Adrenal gland (tissue), 5 donors: ENCODE results near the gene SGTB.

Source experiments
- CTCF ChIP-seq, 6 experiments: fragments of 450-650 bp in 4 of 6; fragments of 200-600 bp in 2 of 6; sonication (generic) in 1 of 6; IDR thresholded peaks; 1 replicate in 5 of 6; 2 replicates in 1 of 6; pipeline versions ENCODE4 v1.5.1 to v1.8.0; 2016 to 2021; ENCODE audit warnings: antibody characterized with exemption in 6 of 6, mild to moderate bottlenecking in 2 of 6, moderate library complexity in 1 of 6
- POLR2A ChIP-seq, 2 donors: fragments of 450-650 bp; IDR thresholded peaks; one replicate each; pipeline ENCODE4 v1.6.1; 2017; ENCODE audit warnings: antibody characterized with exemption in 2 of 2, mild to moderate bottlenecking in 2 of 2, moderate library complexity in 1 of 2
- donor health status: DM: no; HTN: no; CAD: no.

DNA sequence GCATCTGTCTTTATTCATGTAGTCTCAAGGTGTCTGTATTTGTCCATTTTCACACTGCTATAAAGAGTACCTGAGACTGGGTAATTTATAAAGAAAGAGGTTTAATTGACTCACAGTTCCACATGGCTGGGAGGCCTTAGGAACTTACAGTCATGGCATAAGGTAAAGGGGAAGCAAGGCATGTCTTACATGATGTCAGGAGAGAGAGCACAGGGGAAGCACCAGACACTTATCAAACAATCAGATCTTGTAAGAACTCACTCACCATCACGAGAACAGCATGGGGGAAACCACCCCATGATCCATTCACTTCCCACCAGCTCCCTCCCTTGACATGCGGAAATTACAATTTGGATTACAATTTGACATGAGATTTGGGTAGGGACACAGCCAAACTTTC, 44.3 kb upstream of the SGTB start:
- TF ChIP-seq CTCF (IDR thresholded peaks at IDR 0.05) = no peak
- no peak for TF ChIP-seq POLR2A (IDR thresholded peaks at IDR 0.05)
